Stimulated activated CD4-positive, alpha-beta T cell treated with anti-CD3 and anti-CD28 coated beads, Interleukin-12 subunit alpha, Interleukin-12 subunit beta, amount 100 ng/mL, for 4 hours (primary cell): ENCODE data around the gene BRME1.

Experiments
- DNase-seq: peaks from one replicate; pipeline ENCODE4 v3.0.0-alpha.2; 2020

The BRME1 gene

GRCh38 chr19:13887018-13887436, 18.9 kb downstream of the BRME1 start:
- DNase-seq, result no peak

- DNase-seq, result no peak
Observed at GRCh38 chr19:13885826-13886365, 20.0 kb downstream of the BRME1 start.

GRCh38 chr19:13884726-13885591, 21.0 kb downstream of the BRME1 start:
- DNase-seq, result no peak

GRCh38 chr19:13883516-13884064, 22.3 kb downstream of the BRME1 start:
- no peak for DNase-seq

- DNase-seq, result no peak
Observed at GRCh38 chr19:13882836-13883235, 23.1 kb downstream of the BRME1 start.

- no peak for DNase-seq
Observed at GRCh38 chr19:13882419-13882795, 23.5 kb downstream of the BRME1 start.

- no peak for DNase-seq
Observed at GRCh38 chr19:13881692-13882418, 24.1 kb downstream of the BRME1 start.

GRCh38 chr19:13881251-13881691, 24.6 kb downstream of the BRME1 start:
- DNase-seq, result no peak

- DNase-seq, result peak; percentile 99
Observed at GRCh38 chr19:13880059-13881043, 25.6 kb downstream of the BRME1 start.

- DNase-seq, result no peak
Observed at GRCh38 chr19:13877303-13877702, 28.6 kb downstream of the BRME1 start.

- DNase-seq, result no peak
Observed at GRCh38 chr19:13876834-13877233, 29.1 kb downstream of the BRME1 start, which contains the start of gene NANOS3. Gene NANOS3 (plus strand): TSS chr19:13877134. CDS start chr19:13877249, 115 bp downstream.

- DNase-seq, result no peak
Observed at GRCh38 chr19:13875824-13876223, 30.1 kb downstream of the BRME1 start.

- DNase-seq, result no peak
Observed at GRCh38 chr19:13873834-13874515, 31.9 kb downstream of the BRME1 start.

GRCh38 chr19:13872695-13873389, 33.1 kb downstream of the BRME1 start:
- no peak for DNase-seq

GRCh38 chr19:13872339-13872694, 33.6 kb downstream of the BRME1 start:
- DNase-seq, result no peak

GRCh38 chr19:13870873-13871272, 35.0 kb downstream of the BRME1 start:
- DNase-seq, result no peak

GRCh38 chr19:13869281-13869680, 36.6 kb downstream of the BRME1 start:
- no peak for DNase-seq

- no peak for DNase-seq
Observed at GRCh38 chr19:13868663-13869062, 37.3 kb downstream of the BRME1 start.

- DNase-seq, result no peak
Observed at GRCh38 chr19:13866463-13867046, 39.4 kb downstream of the BRME1 start.
